COLO829 (cell line): ENCODE results near the gene ZNF787.
"Not testable (repeated sequence)": the region's sequence is repeated elsewhere in the genome, so short reads cannot be mapped to it uniquely, and the experiment has no call there.

Experiments
- DNase-seq: peaks from one replicate; pipeline ENCODE4 v3.0.0; 2012; ENCODE audit warnings: low spot score

ZNF787 gene

DNA sequence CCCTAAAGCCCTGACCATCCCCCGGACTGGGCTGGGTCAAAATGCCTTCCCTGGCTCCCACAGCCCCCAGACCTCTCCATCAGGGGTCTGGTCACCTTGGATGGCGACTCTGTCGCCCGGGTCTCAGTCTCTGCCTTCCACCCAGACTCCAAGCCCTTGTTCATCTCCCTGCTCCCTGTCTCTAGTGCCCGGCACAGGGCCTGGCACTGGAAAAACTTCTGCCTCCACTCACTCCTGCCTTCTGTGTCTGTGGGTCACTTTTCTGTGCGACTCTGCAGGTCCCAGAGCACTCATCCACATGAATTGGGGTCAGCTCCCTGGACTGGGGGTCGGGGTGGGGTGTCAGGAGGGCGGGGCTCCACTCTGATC lies 1.1 kb downstream of the ZNF787 start:
- DNase-seq = no peak

DNA sequence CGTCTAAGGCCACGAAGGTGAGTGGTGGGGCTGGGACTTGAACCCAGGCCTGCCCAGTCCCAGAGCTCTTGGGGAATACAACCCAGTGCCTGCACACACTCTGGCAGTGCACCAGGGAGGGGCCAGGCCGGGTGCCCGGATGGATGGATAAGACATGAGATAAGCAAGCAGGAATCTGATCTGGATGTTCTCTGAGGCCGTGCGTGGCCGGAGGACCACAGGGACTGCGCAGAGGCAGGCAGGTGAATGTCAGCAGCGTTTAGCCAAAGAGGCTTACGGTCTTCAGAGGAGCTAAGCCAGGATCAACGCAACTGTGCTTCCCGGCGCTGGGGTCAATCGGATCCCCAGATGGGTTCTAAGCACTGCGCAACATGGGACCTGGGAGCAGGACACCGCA lies 1.5 kb downstream of the ZNF787 start:
- no peak for DNase-seq

DNA sequence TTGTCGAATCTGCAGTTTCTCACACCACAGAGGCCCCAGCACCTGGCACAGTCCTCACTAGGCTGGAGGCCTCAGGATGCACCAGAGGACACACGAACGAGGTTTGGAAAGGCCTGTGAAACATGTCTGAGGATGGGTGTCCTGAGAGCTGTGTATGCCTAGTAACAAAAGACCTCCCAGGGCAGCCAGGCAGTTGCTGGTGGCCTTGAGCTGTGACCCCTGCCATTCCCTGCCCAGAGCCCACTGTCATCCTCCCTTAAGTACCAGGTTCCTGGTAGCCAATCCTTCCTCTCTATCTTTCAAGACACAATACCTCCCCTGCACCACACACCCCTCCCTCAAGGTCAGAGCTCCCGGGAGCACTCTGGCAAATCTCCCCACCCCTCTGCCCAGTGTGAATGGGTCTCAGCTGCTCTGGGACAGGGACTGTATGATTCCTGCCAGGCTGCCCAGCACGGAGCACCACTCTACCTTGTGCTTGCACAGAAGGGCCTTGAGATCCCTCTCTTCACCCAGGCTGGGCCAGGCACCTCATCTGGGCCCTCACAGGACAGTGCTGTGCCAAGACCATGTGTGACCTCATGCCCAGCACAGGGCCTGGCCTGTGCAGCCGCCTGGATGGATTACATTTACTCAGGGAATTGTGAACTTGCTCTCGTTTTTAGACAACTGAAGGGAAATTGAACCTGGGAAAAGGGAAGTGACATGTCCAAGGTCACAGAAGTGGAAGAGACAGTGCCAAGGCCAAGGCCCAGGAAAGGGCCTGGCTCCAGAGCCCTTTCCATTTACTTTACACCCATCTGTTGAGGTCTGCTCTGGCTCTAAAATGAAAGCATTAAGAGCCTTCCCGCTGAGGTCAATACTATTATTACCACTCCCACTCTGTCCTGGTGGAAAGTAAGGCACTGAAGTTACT lies 2.2 kb downstream of the ZNF787 start:
- DNase-seq = no peak

DNA sequence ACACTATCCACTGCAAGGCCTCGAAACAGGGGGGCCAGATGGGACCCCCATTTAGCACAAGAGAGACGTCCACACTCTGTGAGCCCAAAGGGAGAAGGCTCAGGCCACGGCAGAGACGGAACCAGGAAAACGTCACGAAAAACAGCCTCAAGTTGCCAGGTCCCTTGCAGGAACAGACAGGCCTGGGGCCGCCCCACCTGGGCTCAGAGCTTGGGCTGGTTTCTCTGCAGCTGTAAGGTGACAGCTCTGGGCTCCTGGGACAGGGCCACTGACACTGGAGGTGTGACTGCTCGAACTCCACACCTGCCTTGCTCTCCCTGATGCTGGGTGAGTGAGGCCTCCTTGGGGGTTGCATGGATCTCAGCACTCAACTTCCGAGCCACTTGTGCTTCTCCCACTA lies 3.2 kb downstream of the ZNF787 start:
- DNase-seq = no peak

DNA sequence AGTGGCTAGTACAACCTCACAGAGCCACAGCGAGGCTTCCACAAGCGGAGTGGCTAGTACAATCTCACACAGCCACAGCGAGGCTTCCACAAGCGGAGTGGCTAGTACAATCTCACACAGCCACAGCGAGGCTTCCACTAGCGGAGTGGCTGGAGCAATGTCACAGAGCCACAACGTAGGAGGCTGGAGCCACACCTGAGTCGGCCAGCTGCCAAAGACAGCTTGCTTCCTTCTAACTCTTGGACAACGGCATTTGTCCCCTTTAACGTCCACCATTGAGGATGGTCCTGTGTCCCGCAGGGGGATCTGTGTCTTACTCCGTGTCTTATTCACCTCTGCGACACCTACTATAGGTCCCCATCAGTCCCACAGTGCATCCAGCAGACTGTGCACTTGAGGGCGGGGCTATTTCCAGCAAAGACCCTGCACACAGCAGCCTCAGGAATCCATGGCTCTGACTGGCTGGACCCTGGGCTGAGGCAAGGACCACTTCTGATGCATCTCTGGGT lies 3.7 kb downstream of the ZNF787 start:
- DNase-seq = no peak

DNA sequence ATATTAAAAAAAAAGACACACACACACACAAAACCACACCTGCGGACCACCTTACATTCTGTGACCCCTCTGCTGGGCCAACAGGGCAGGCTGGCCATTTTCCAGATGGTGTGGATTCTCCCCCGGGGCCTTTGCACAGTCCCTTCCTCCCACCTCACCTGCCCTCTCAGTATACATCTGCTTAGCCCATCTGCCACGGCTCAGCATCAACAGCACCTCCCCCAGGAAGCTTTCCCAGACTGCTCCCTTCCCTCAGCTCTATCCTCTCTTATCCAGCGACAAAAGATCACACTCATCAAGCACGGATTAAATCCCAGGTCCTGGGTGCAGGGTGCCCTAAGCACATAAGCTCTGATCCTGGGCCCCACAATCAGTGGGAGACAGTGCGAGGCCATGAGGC lies 4.5 kb downstream of the ZNF787 start:
- DNase-seq = no peak

DNA sequence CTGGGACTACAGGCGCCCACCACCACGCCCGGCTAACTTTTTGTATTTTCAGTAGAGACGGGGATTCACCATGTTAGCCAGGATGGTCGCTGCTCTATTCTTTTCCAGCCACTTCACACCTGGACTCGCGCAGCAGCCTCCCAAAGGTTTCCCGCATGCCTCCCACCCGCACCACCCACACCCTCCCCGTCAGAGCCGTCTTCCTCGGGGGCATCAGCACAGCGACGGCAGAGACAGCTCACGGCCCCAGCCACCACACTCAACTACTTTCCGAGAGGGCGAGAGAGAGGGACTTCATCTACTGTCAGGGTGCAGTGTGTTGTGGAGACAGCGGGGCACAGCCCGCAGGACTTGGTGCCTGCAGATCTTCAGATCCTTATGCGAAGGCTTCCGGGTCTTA lies 5.6 kb downstream of the ZNF787 start:
- DNase-seq = no peak

DNA sequence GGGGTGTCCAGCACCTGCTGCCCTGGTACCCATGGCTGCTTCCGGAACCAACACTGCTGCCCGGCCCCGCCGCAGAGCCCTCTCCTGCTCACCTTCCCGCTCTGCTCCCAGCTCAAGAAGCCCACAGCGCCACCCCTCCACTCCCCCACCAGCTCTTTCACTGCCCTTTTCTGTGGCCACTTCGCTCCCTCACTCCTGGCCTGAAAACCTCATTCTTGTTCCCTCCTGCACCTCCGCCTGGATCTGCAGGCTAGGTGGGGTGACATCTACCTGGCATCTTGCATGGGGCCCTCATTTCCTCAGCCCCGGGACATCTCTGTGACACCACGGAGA lies 6.4 kb downstream of the ZNF787 start:
- DNase-seq = no peak

DNA sequence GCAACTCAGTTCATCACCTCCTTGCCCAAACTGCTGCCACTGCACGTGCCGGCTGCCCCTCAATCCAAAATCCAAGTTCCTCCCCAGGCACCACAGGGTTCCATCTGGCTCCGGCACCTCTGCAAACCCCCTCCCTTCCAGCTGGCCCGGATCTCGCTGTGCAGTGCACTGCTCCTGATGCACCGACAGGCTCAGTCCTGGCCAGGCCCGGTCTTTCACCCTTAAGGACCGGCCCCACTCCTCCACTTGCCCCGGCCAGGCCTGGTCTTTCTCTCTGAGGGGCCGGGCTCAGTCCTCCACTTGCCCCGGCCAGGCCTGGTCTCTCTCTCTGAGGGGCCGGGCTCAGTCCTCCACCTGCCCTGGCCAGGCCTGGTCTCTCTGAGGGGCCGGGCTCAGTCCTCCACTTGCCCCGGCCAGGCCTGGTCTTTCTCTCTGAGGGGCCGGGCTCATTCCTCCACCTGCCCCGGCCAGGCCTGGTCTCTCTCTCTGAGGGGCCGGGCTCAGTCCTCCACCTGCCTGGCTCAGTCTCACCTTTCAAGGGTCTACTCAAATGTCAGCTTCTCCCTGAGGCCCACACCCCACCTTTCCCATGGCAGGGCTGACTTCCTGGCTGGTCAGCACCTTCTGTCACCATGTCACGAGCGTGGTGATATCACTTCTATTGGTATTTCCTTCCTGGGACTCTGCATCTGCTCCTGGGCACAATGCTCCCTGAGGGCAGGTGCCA lies 6.9 kb downstream of the ZNF787 start:
- no peak for DNase-seq

DNA sequence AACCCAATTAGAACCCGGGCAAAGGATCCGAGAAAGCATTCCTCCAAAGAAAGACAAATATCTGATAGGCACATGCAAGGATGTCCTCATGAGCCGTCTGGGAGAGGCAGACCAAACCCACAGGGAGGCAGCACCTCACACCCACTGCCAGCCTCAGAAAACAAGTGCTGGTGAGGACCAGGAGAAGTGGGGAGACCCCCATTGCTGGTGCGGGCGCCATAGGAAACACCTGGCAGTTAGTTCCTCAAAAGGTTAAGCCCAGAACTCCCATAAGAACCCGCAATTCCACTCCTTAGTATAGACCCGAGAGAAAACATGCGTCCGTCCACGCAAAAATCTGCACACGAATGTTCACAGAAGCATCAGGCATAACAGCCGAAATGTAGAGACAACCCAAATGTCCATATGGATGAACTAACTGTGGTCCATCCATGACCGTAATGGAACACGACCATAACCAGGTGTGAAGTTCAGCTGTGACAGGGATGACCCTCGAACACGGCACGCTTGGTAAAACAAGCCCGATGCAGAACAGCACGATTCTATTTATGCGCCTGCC lies 7.9 kb downstream of the ZNF787 start:
- DNase-seq = no peak

DNA sequence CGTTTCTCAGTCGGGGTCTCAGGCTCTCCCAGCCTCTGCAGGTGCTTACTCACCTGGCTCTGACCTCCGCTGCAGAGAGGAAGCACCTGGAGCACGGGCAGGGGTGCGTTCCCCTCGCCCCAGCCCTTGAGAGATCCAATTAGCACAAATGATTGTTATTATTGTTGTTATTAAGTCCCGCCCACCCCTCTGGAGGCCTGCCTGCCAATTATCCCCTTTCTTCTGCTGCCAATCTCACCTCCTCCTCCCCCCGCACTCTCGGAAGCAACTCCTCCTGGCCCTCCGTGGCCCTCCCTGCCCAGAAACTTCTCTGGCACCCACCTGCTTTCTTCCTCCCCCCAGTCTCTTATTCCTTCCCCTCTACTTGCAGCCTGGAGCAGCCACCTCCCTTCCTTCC lies 8.8 kb downstream of the ZNF787 start:
- DNase-seq = no peak

DNA sequence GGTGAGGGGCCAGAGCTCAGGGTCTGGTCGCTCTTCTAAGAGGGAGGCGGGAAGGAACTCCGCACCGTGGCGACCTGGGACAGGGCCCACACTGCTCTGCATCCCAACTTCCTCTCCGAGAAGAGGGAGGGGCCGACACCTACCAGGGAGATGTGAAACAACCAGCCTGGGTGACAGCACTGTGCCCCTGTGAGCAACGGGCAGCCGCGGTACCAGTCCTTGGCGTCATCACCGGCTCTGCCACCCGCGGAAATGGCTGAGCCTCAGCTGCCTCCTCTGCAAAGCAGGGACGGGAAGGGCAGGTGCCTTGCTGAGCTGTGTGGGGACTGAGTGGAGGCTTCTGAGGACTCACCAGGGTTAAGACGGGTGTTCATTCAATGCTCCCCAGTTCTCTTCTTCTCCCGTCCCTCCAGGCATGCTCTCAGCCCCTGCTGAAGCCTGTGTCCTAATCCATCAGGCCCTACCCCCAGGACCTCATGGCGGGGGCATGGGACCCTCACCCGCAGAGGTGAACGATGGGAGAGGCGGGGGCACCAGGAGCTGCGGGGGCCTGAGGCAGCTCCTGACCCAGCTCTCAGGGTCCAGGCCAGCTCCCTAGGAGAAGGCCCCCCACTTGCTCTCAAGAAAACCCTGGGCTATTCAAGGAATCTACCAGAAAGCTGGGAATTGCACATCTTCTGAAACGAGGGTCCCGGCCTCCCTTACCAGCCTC lies 9.3 kb downstream of the ZNF787 start:
- DNase-seq = no peak

DNA sequence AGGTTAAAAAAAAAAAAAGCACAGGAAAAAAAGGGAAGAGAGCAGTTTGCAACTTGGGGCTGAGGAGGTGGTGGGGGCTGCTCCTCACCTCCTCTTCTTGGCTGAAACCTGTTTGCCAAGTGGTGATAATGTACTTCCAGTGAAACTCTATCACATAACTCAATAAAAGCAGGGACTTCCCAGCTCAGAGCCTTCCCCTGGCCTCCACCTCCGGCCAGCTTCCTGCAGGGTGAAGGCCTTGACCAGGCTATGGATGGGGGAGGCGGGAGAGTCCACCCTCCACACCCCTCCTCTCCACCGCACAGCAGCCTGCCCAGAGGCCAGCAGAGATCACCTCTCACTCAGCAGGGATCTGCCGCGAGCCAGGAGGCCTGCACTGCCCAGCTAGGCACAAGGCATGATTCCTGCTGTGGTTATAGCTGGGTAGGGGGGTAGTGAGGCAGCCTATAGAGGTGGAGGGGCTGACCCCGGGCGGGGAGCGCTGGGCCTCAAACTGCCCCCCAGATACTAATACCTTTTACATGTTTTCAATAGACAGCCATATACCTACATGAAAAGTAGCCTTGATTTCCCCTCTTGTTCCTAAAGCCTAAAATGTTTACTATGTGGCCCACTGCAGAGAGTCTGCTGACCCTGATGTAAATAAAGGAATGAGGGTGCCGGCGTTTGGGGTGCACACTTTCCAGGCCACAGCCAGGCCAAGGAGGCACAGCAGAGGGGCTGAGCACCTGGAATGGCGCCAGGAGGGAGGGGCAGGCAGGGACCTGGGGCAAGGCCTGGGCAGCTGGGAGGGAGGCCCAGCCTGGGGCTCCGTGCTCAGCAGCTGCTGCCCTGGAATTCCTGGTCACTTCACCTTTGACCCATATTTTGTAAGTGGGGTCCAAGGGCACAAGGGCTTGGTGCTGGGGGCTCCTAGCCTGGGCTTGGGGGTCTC lies 10.3 kb downstream of the ZNF787 start:
- no peak for DNase-seq

DNA sequence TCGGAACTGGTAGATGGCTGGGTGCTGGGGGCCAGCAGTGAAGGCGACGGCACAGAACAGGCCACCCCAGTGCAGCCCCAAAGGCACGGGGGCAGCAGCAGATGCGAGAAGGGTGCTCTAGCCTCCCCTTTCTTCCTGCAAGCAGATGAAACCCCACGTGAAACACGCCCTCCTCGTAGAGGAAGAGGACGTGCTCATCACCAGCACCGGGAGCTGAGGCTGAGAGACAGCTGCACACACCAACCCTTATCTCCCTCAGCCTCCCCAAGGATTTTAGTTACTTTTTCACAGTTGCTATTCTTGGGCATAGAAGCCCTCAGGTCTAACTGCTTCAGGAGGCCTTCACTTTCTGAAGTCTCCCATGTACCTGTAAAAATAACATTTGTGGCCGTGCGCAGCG lies 11.9 kb downstream of the ZNF787 start:
- DNase-seq = no peak

DNA sequence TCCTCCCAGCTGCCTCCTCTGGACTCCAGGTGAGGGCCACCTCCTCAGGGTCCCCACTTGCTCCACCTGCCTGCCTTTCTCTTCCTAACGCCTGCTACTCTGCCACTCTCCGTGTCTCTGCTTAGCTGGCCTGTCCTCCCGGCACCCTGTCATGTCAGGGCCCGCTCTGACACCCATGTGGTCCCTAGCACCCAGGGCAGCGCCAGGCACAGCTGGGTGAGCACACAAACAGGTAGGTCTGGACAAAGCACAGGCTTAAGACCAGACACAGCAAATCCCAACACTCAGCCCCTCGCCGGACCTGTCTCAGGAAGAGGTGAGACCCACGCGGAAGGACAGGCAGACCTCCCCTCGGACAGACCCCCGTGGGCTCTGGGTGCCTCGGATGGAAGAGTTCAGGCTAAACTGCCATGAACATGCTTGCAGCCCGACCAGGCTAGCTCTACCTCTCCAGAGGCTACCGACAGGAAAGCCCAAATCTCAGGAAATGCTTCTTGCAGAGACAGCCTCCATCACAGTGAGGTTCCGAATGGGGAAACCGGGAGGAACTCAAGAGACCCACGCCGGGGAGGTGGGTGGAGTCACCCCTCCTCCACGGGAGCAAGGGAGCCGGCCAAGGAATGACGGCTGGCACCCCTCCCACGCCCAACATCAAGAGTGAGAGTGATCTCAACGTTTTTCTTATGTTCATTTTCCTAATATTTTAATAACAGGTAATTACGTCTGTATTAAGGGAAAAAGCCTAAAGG lies 12.5 kb downstream of the ZNF787 start:
- no peak for DNase-seq

DNA sequence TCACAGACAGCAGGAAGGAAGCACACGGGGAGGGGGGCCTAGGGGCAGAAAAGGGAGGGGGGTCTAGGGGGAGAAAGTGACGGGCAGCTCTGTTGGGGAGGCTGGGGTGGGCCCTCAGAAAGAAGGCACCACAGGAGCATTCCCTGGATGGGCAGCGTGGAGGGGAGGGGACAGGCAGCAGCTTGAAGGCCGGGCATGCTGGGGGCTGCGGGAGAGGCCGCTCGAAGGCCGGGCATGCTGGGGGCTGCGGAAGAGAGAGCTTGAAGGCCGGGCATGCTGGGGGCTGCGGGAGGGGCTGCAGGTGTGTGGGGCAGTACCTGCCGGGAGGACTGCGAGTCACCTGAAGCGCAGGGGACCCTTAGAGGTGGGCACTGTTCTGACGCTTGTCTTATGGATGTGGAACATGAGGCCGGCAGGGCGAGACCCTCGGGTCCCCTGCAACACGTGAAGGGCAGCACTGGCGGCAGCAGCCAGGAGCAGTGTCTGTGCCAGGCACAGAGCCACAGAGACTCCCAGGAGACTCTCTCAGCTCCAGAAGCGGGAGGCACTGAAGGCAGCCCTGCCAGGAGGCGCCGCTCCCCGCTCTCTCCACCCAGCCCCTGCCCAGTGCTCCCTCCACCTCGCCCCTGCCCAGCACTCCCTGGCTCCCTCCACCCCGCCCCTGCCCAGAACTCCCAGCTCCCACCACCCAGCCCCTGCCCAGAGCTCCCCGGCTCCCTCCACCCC lies 13.3 kb downstream of the ZNF787 start:
- DNase-seq = no peak

DNA sequence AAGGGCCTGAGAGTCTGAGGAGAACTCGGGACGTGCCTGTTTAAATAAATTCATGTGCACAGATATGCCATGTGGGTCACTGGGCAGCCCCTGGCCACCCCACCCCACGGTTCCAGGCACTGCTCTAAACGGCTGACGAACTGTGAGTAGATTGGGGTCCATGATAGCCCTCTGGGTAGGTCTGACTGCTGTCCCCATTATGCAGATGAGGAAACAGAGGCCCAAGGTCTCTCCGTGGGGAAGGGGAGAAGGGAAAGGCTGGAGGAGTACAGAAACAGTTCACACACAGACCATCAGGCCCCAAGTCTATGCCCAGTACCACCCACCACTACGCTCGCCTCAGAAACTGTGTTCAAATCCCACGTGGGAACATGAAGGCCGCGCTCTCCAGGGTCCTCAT lies 14.1 kb downstream of the ZNF787 start:
- no peak for DNase-seq

DNA sequence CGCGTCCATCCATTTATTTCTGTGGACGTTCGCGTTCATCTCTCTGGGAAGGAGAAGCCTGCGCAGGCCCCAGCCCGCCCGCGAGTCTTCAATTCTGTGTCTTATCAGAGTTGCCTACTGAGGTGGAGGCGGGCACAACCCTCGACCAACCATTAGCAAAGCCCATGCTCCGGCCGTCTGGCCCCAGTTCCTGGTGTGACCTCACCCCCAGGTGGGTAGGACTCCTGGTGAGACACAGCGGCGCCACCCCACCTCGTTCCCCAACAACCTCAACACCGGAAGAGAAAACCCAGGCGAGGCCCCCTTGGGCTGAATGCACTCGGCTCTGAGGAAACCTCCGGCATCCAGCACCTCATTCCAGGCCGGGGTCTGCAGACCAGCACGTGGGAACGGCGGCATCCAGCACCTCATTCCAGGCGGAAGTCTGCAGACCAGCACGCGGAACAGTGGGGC lies 14.7 kb downstream of the ZNF787 start:
- no peak for DNase-seq

DNA sequence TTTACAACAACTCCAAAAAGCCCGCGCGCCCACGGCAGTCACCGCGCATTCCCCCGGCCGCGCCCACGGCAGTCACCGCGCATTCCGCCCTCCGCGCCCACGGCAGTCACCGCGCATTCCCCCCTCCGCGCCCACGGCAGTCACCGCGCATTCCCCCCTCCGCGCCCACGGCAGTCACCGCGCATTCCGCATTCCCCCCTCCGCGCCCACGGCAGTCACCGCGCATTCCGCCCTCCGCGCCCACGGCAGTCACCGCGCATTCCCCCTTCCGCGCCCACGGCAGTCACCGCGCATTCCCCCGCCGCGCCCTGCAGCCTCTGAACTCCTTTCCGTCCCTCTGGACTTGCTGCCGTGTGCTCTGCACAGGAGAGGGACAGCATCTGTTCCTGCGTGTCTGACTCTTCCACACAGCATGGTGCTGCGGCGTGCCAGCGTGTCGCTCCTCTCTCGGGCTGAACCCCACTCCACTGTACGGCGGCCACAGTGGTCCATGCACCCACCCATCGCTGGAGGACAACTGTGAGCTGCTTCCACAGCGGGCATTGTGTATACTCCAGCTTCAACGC lies 15.2 kb downstream of the ZNF787 start:
- not testable (repeated sequence) for DNase-seq
